Measurements from ENCODE around the gene LRP3.

The LRP3 gene

DNA sequence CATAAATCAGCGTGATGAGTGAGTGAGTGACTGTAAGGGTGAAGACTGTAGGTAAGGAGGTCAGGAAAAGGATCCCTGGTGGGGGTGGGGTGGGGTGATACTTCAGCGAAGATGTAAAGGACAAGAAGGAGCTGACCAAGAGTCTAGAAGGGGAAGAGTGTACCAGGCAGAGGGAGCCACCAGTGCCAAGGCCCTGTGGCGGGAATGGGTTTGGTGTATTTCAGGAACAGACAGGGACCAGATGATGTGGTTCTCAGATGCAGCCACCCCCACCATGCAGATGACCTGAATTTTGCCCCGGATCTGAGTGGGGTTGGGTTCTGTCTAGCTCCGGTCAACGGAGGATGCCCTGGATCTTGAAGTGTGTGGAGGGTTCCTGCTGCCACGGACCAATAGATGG, 61.7 kb downstream of the LRP3 start:
- no peak for DNase-seq (ENCODE audit: low read depth)

DNA sequence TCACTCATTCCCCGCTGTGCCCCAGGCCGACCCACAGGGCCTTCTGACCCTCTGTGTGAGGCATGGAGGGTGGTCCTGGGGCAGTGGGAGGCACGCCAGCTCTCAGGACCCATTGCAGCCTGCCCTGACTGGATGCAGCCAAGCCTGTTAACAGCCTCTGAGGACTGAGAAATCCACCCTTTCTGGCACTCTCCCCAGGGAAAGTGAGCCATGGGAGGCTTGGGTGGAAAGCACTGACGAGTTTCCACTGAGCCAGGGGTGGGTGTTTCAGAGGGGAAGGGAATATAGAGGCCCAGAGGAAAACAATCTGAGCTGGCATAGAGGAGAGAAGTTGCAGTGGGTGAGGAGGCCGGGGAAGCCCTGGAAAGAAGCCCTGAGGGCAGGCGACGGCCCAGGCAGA, 62.1 kb downstream of the LRP3 start:
- DNase-seq (ENCODE audit: low read depth) = no peak

DNA sequence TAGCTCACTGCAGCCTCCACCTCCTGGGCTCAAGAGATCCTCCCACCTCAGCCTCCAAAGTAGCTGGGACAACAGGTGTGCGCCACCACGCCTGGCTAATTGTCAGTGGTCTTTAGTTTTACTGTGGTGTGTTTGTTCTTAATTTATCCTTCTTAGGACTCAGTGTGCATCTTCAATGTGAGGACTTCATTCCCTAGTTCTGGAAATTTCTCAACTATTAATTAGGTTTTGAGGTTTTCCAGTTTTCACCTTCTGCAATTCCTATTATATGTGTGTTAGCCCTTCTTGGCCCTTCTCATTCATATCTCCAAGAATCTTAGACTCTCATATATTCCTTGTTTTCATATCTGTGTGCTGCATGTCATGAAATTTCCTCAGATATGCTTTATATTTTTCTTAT, 63.7 kb downstream of the LRP3 start:
- no peak for DNase-seq (ENCODE audit: low read depth)
